GM10266 (cell line): Measurements from ENCODE around the gene DMAC2.
"Not testable (repeated sequence)": the region's sequence is repeated elsewhere in the genome, so short reads cannot be mapped to it uniquely, and the experiment has no call there.

Experiments
- DNase-seq: peaks from one replicate; pipeline ENCODE4 v3.0.0; 2012; ENCODE audit errors: extremely low spot score
- TF ChIP-seq, protein P1 (sequence below): IDR thresholded peaks from 2 replicates; pipeline ENCODE4 v1.5.1; 2012; ENCODE audit warnings: mild to moderate bottlenecking, low read depth; ENCODE audit not compliant: control insufficient read depth, insufficient read depth; ENCODE audit errors: missing control alignments

DMAC2 gene

GRCh38 chr19:41441321-41441945 is 1.7 kb upstream of the DMAC2 start:
- no peak for DNase-seq
- TF ChIP-seq, protein P1, sequence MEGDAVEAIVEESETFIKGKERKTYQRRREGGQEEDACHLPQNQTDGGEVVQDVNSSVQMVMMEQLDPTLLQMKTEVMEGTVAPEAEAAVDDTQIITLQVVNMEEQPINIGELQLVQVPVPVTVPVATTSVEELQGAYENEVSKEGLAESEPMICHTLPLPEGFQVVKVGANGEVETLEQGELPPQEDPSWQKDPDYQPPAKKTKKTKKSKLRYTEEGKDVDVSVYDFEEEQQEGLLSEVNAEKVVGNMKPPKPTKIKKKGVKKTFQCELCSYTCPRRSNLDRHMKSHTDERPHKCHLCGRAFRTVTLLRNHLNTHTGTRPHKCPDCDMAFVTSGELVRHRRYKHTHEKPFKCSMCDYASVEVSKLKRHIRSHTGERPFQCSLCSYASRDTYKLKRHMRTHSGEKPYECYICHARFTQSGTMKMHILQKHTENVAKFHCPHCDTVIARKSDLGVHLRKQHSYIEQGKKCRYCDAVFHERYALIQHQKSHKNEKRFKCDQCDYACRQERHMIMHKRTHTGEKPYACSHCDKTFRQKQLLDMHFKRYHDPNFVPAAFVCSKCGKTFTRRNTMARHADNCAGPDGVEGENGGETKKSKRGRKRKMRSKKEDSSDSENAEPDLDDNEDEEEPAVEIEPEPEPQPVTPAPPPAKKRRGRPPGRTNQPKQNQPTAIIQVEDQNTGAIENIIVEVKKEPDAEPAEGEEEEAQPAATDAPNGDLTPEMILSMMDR = no peak

DNA sequence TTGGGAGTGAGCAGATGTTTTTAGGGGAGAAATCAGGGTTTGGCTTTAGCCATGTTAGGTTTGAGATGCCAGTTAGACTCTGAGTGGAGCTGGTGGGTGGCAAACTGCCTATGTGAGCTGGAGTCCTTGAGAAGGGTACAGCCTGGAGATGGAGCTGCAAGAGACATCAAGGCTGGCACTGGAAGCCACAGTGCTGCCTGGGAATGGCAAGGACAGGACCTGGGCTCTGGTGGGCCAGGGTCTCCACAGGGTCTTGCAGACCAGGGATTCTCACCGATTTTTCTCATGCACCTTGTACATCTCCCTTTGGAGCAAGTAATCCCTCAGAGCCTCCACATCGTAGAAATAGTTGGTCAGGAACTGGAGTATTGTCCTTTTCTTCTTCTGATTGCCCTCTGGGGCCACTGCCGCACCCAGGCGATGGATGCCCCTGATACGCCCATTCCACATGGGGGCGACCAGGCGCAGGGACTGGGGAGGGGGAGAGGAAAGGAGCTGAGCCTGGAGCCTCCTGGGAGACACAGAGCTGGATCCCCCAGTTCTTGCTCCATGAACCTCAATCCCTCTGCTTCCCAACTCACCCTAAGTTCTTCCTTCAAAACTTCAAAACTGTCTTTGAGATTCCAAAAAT is 1.7 kb downstream of the DMAC2 start:
- TF ChIP-seq, protein P1 = no peak
- DNase-seq = peak; percentile 3

- peak; percentile 1 for DNase-seq
- TF ChIP-seq, protein P1 = no peak
Observed at GRCh38 chr19:41436674-41436951, 3.1 kb downstream of the DMAC2 start.

DNA sequence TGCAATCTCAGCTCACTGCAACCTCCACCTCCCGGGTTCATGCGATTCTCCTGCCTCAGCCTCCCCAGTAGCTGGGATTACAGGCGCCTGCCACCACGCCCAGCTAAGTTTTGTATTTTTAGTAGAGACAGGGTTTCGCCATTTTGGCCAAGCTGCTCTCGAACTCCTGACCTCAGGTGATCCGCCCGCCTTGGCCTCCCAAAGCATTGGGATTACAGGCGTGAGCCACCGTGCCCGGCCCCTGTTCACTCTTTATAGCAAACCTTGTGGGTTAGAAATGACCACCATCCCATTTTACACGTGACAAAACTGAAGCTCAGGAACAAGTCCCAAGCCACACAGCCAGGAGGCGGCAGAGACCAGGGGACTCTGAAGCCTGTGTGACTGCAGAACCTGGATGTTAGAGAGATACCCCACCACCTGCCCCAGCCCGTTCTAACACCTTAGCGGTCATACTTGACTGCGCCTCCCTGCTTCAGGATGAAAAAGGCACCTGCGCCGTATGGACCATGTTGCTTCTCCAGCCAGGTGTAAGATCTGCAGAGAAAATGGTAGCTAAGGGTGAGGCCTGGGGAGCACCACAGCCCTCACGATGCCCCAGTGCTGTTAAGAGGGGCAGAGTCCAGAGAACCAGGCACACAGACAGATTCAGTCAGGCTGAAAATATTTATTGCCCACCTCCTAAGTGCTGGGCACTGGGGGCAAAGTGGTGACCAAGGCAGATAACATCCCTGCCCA is 3.6 kb downstream of the DMAC2 start:
- no peak for DNase-seq
- TF ChIP-seq, protein P1 = no peak

DNA sequence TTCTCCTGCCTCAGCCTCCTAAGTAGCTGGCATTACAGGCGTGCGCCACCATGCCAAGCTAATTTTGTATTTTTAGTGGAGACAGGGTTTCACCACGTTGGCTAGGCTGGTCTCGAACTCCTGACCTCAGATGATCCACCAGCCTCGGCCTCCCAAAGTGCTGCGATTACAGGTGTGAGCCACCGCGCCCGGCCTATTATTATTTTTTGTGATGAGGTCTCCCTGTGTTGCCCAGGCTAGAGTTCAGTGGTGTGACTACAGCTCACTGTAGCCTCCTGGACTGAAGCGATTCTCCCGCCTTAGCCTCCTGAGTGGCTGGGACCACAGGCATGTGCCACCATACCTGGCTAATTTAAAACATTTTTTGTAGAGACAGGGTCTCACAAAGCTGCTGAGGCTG is 4.3 kb downstream of the DMAC2 start:
- not testable (repeated sequence) for DNase-seq

- TF ChIP-seq, protein P1 = no peak
Observed at GRCh38 chr19:41434450-41434849, 5.3 kb downstream of the DMAC2 start.

DNA sequence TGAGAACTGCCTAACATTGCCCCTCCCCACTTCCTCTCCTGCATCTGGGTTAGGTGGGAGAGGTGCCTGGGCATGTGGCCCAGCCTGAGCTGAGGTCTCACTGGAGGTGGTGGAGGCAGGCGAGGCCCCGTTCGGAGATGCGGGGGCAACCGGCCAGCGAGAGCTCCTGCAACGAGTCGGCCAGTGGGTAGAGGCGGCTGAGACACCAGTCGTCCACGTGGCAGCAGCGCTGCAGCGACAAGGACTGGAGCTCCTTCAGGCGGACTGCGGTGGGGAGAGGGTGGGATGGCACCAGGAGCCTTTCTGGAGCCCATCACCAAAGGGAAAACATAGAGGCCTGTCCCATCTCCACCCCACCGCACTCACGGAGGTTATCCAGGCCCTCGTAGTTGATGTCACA is 6.5 kb downstream of the DMAC2 start:
- TF ChIP-seq, protein P1 = no peak
- DNase-seq = no peak

More at GRCh38 chr19:41434450-41434849, 5.3 kb downstream of the DMAC2 start:
- DNase-seq = no peak
